Testis (tissue), 3 donors: ENCODE results near the gene FAM222A. TPM values are rescaled to one million over a fixed set of nuclear protein-coding genes. Genes with fewer than 3 reads are reported as not detected.

Experiments used
- DNase-seq: peaks from one replicate; pipeline ENCODE4 v3.0.0-alpha.2; 2019
- H3K27ac ChIP-seq, 2 donors: fragments of 200-600 bp; sonication (generic); one replicate each; pipeline ENCODE4 v1.5.1; 2019
- H3K27me3 ChIP-seq: fragments of 200-600 bp; sonication (generic); one replicate; pipeline ENCODE4 v1.5.1; 2019
- H3K36me3 ChIP-seq: fragments of 200-600 bp; sonication (generic); one replicate; pipeline ENCODE4 v1.5.1; 2017; ENCODE audit warnings: low read depth; ENCODE audit errors: missing control alignments
- H3K4me1 ChIP-seq: fragments of 200-600 bp; sonication (generic); one replicate; pipeline ENCODE4 v1.5.1; 2019
- H3K4me3 ChIP-seq, 2 donors: fragments of 200-600 bp; sonication (generic); one replicate each; pipeline ENCODE4 v1.5.1; 2017 to 2019
- H3K9me3 ChIP-seq: fragments of 200-600 bp; sonication (generic); one replicate; pipeline ENCODE4 v1.5.1; 2017
- POLR2A ChIP-seq: fragments of 450-650 bp; IDR thresholded peaks from one replicate; pipeline ENCODE4 v1.6.1; 2017; ENCODE audit warnings: antibody characterized with exemption, mild to moderate bottlenecking, moderate library complexity
- WGBS, 2 donors: methylation state at CpG; one replicate each; pipeline ENCODE4 v1.1.5; 2018; 5-methylcytosine and 5-hydroxymethylcytosine counted together
- intact Hi-C: fragments of 100-400 bp; cut with DNase I; formaldehyde crosslinking; loops from one replicate; pipeline ENCODE4 v1.15.1; 2023; ENCODE audit warnings: low total_unique reads
- polyA plus RNA-seq: library from polyadenylated mRNA; stranded (reverse); fragments of 350-450 nt; fragmentation: Illumina TruSeq; extraction: RNeasy Lipid Tissue Mini Kit (QIAGEN cat#74804); gene quantifications from one replicate; pipeline ENCODE4 v1.2.3, GENCODE V29; 2014; ENCODE audit warnings: low read depth, low replicate concordance; ENCODE audit not compliant: insufficient read depth
- total RNA-seq, 2 donors: library from RNA; depleted of rRNA; stranded (reverse); fragments of >200 nt; gene quantifications; one replicate each; pipeline ENCODE4 v1.2.3, GENCODE V29; 2016
- TF ChIP-seq, protein P1 (sequence below), 3 experiments: fragments of 450-650 bp in 2 of 3; fragments of 200-600 bp in 1 of 3; sonication (generic) in 1 of 3; IDR thresholded peaks; one replicate each; pipeline ENCODE4 v1.5.1; 2016 to 2019; ENCODE audit warnings: antibody characterized with exemption in 3 of 3, mild to moderate bottlenecking in 2 of 3, moderate library complexity in 1 of 3

Gene FAM222A
- total and polyA plus RNA-seq, 3 donors from 2014 or later: 34.5 to 78.6 (median 75.7) TPM

GRCh38 chr12:109731231-109731731 lies 17.7 kb downstream of the FAM222A start:
- no peaks in the 10 kb centered on the region for H3K9me3 ChIP-seq
- no peak overlapping the region for H3K4me3 ChIP-seq
- peaks cover 5% of the 10 kb centered on the region for H3K4me1 ChIP-seq
- no peak overlapping the region for H3K27ac ChIP-seq
- 87 to 89% methylated on average over 3 to 10 of the region's 11 CpGs for WGBS, 2 donors
- no peak for DNase-seq
- TF ChIP-seq, protein P1, sequence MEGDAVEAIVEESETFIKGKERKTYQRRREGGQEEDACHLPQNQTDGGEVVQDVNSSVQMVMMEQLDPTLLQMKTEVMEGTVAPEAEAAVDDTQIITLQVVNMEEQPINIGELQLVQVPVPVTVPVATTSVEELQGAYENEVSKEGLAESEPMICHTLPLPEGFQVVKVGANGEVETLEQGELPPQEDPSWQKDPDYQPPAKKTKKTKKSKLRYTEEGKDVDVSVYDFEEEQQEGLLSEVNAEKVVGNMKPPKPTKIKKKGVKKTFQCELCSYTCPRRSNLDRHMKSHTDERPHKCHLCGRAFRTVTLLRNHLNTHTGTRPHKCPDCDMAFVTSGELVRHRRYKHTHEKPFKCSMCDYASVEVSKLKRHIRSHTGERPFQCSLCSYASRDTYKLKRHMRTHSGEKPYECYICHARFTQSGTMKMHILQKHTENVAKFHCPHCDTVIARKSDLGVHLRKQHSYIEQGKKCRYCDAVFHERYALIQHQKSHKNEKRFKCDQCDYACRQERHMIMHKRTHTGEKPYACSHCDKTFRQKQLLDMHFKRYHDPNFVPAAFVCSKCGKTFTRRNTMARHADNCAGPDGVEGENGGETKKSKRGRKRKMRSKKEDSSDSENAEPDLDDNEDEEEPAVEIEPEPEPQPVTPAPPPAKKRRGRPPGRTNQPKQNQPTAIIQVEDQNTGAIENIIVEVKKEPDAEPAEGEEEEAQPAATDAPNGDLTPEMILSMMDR (IDR thresholded peaks at IDR 0.05): no peak
- TF ChIP-seq POLR2A: no peak
- intact Hi-C loops: no loop called here
- H3K36me3 ChIP-seq: no peaks in the 10 kb centered on the region
- H3K27me3 ChIP-seq: no peaks in the 10 kb centered on the region

GRCh38 chr12:109731806-109732205 lies 18.2 kb downstream of the FAM222A start:
- WGBS, 2 donors: 88 to 90% methylated on average over 7 of the region's 7 CpGs
- peak; percentile 4 for DNase-seq
- no peak overlapping the region for H3K27ac ChIP-seq
- no peaks in the 10 kb centered on the region for H3K36me3 ChIP-seq
- H3K4me3 ChIP-seq: no peak overlapping the region
- peaks cover 5% of the 10 kb centered on the region for H3K4me1 ChIP-seq
- TF ChIP-seq, protein P1 (IDR thresholded peaks at IDR 0.05): no peak
- no peak for TF ChIP-seq POLR2A
- H3K9me3 ChIP-seq: no peaks in the 10 kb centered on the region
- intact Hi-C loops: no loop called here
- H3K27me3 ChIP-seq: no peaks in the 10 kb centered on the region

DNA sequence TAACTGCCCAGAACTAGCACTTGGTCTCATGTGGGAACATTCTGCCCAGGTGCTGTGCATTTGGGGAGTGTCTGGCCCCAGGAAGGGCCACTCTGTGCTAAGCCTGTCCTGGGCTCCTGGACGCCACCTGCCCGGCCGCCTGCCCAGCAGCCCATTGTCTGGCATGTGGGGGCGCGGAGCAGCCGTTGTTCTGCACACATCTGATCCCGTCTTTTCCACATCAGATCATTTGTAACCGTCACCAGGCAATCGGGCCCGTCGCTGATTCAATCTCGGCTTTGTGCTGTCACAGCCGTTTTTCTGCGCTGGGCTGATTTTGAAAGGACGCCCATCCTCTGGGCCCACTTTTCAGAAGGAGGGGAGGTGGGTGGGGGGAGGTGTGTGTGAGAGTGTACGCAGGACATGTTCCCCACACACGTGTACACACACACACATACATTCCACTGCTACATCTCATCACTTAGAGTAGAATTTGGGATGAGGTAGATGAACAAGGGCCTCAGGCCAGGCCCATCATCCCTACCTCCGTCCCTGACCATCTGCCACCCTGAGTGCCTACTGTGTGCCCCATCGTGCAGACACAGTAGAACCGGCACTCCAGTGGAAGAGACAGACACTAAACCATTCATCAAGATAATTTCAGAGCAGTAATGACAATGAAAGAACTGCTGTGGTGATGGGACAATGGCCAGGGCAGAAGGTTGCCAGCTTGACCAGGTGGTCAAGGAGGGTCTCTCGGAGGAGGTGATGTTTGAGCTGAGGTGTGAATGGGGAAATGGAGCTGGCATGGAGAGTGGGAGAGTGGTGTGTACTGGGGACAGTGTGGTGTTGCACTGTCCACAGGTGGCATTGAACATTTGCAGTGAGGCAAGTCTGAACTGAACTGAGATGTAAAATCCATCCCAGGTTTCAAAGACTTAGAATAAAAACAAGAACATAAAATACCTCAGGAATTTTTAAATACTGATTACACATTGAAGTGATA lies 19.0 kb downstream of the FAM222A start:
- H3K9me3 ChIP-seq: no peaks in the 10 kb centered on the region
- TF ChIP-seq, protein P1 (IDR thresholded peaks at IDR 0.05): no peak
- no peak for TF ChIP-seq POLR2A
- 56 to 82% methylated on average over 21 of the region's 21 CpGs for WGBS, 2 donors
- H3K27ac ChIP-seq: no peak overlapping the region
- H3K36me3 ChIP-seq: no peaks in the 10 kb centered on the region
- peak; percentile 17 for DNase-seq
- H3K4me3 ChIP-seq: no peak overlapping the region
- no peaks in the 10 kb centered on the region for H3K27me3 ChIP-seq
- H3K4me1 ChIP-seq: no peaks in the 10 kb centered on the region
- intact Hi-C loops: no loop called here

GRCh38 chr12:109734219-109735000 lies 20.8 kb downstream of the FAM222A start:
- H3K27me3 ChIP-seq: no peaks in the 10 kb centered on the region
- TF ChIP-seq POLR2A: no peak
- TF ChIP-seq, protein P1 (IDR thresholded peaks at IDR 0.05): no peak
- H3K4me1 ChIP-seq: no peaks in the 10 kb centered on the region
- H3K4me3 ChIP-seq: no peak overlapping the region
- no peaks in the 10 kb centered on the region for H3K9me3 ChIP-seq
- no peak for DNase-seq
- H3K27ac ChIP-seq: no peak overlapping the region
- H3K36me3 ChIP-seq: no peaks in the 10 kb centered on the region
- 50 to 58% methylated on average over 22 of the region's 22 CpGs for WGBS, 2 donors
- intact Hi-C loops: no loop called here
